Subcutaneous adipose tissue (tissue), 4 donors: ENCODE results near the gene FAM20C. TPM values are rescaled to one million over a fixed set of nuclear protein-coding genes. Genes with fewer than 3 reads are reported as not detected.

Experiments
- CTCF ChIP-seq: fragments of 450-650 bp; IDR thresholded peaks from one replicate; pipeline ENCODE4 v1.5.1; 2016; ENCODE audit warnings: low read depth, mild to moderate bottlenecking, control low read depth, antibody characterized with exemption, moderate library complexity
- total RNA-seq, 4 donors: library from RNA; depleted of rRNA; stranded (reverse); fragments of >200 nt; gene quantifications; one replicate each; pipeline ENCODE4 v1.1.0, GENCODE V29; 2016

Gene FAM20C
- total RNA-seq, result 10 to 100 TPM; 21.0 to 82.5 (median 35.6) TPM

- TF ChIP-seq CTCF, result no peak
Observed at GRCh38 chr7:191981-192649, at the start of gene FAM20C. FAM20C (plus strand) TSS chr7:192571; CDS start chr7:193200, 629 bp downstream.

- no peak for TF ChIP-seq CTCF
Observed at GRCh38 chr7:143145-143751, 49.1 kb upstream of the FAM20C start.

- TF ChIP-seq CTCF, result no peak
Observed at GRCh38 chr7:143811-144453, 48.4 kb upstream of the FAM20C start.

GRCh38 chr7:144454-144826 lies 47.9 kb upstream of the FAM20C start:
- no peak for TF ChIP-seq CTCF

- TF ChIP-seq CTCF, result no peak
Observed at GRCh38 chr7:145863-146262, 46.5 kb upstream of the FAM20C start.

GRCh38 chr7:148543-148931 lies 43.8 kb upstream of the FAM20C start:
- TF ChIP-seq CTCF, result no peak
